Fibroblast of skin of left quadriceps (primary cell): ENCODE data around the gene OR13A1.
"Not testable (repeated sequence)": the region's sequence is repeated elsewhere in the genome, so short reads cannot be mapped to it uniquely, and the experiment has no call there.

ENCODE experiments used
- DNase-seq, 2 experiments: peaks; one replicate each; pipeline ENCODE4 v3.0.0-alpha.2; 2013; ENCODE audit warnings: low read depth in 2 of 2

Gene OR13A1

GRCh38 chr10:45315508-45315907 is at the start of gene OR13A1:
Gene OR13A1 (minus strand): TSS chr10:45315608. CDS start chr10:45304422, 11,186 bp downstream.
- no peak for DNase-seq

GRCh38 chr10:45361983-45362799 is 46.8 kb upstream of the OR13A1 start:
- DNase-seq = not testable (repeated sequence)

GRCh38 chr10:45358961-45359360 is 43.6 kb upstream of the OR13A1 start:
- DNase-seq = not testable (repeated sequence)

- DNase-seq = no peak
Observed at GRCh38 chr10:45355494-45355893, 40.1 kb upstream of the OR13A1 start.

- DNase-seq = no peak
Observed at GRCh38 chr10:45354261-45354660, 38.9 kb upstream of the OR13A1 start.

- no peak for DNase-seq
Observed at GRCh38 chr10:45353186-45353585, 37.8 kb upstream of the OR13A1 start.

GRCh38 chr10:45348196-45348765 is 32.9 kb upstream of the OR13A1 start:
- DNase-seq = not testable (repeated sequence)

DNA sequence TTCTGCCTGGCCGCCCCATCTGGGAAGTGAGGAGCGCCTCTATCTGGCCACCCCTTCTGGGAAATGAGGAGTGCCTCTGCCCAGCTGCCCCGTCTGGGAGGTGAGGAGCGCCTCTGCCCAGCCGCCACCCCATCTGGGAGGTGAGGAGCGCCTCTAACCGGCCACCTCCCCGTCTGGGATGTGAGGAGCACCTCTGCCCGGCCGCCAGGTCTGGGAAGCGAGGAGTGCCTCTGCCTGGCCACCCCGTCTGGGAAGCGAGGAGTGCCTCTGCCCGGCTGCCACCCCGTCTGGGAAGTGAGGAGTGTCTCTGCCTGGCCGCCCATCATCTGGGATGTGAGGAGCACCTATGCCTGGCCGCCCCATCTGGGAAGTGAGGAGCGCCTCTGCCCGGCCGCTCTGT is 32.1 kb upstream of the OR13A1 start:
- DNase-seq = not testable (repeated sequence)

GRCh38 chr10:45346652-45347335 is 31.4 kb upstream of the OR13A1 start:
- not testable (repeated sequence) for DNase-seq

DNA sequence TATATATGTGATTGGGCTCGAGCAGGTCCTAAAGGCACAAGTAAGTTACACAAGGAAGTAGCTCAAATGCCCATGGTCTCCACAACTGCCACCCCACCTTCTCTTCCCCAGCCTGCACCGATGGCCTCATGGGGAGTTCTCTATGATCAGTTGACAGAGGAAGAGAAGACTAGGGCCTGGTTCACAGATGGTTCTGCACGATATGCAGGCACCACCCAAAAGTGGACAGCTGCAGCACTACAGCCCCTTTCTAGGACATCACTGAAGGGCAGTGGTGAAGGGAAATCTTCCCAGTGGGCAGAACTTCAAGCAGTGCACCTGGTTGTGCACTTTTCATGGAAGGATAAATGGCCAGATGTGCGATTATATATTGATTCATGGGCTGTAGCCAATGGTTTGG is 25.0 kb upstream of the OR13A1 start:
- DNase-seq = not testable (repeated sequence)

DNA sequence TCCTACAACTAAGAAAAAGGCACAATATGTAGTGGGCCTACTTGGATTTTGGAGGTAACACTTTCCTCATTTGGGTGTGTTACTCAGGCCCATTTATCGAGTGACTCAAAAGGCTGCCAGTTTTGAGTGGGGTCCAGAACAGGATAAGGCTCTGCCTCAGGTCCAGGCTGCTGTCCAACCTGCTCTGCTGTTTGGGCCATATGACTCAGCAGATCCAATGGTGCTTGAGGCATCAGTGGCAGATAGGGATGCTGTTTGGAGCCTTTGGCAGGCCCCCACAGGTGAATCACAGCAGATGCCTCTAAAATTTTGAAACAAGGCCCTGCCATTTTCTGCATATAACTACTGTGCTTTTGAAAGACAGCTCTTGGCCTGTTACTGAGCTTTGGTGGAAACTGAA is 24.5 kb upstream of the OR13A1 start:
- DNase-seq = no peak

GRCh38 chr10:45331824-45332223 is 16.4 kb upstream of the OR13A1 start:
- DNase-seq = not testable (repeated sequence)

GRCh38 chr10:45326864-45327263 is 11.5 kb upstream of the OR13A1 start:
- DNase-seq = not testable (repeated sequence)

GRCh38 chr10:45325116-45325515 is 9.7 kb upstream of the OR13A1 start:
- no peak for DNase-seq

DNA sequence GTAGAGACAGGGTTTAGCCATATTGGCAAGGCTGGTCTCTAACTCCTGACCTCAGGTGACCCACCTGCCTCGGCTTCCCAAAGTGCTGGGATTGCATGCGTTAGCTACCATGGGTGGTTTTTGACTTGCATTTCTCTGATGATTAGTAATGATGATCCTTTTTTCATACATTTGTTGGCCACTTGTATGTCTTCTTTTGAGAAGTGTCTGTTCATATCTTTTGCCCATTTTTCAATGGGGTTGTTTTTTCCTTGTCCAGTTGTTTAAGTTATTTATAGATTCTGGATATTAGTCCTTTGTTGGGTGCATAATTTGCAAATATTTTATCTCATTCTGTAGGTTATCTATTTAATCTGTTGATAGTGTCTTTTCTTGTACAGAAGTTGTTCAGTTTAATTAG is 4.3 kb upstream of the OR13A1 start:
- DNase-seq = no peak

- DNase-seq = no peak
Observed at GRCh38 chr10:45313264-45313873, 2.0 kb downstream of the OR13A1 start.

- DNase-seq = no peak
Observed at GRCh38 chr10:45308707-45309106, 6.7 kb downstream of the OR13A1 start.

DNA sequence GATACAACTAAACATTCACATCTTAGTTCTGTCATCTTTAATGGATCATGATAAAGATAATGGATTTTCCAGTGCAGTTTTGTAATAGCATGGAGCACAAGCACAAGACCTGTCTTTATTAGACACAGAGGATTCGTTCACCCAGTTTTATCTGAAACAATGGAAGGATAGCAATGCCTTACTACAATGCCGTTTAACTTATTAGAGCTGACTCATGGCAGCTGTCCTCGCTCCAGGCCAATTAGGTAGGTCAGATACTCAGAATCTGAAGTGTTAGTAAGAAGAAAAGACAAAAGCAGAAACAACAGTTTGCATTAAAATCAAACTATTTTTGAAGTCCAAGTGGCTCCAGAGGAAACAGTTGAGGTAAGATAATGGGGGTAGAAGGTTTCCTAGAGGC is 12.8 kb downstream of the OR13A1 start:
- DNase-seq = no peak

- DNase-seq = not testable (repeated sequence)
Observed at GRCh38 chr10:45298341-45298955, 17.0 kb downstream of the OR13A1 start.

DNA sequence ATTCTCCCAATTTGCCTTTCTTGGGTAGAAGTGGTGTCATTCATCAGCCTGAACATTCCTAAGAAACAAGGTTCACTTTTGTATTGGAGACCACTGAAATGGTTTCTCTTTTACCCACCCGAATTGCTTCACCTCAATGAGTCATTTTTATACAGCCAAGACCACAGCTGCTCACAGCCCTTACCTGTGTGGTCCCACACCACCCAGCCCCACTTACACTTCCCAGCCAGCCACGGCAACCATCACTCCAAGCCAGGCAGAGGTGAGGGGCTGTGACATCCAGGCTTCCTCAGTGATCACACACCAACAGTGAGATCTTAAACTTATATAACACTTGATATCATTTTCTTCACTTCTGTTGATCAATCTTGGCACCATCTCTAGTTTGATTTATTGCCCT is 20.7 kb downstream of the OR13A1 start:
- DNase-seq = no peak

DNA sequence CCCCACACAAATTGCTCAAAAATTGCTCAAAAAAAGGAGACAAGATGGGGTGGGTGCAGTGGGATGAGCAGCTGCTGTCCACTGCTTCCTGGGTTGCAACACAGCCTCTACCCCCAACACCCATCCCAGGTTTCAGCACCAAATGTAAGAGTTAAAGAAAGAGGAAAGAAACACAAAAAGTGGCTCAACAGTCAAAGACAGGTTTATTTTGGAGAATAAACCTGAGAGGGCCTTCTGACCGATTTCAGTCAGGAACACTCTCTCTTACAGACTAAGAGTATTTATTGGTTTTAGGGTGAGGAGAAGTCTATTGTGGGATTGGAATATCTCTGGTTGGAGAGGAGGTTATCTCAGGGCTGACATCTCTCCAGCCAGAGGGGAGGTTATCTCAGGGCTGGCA is 28.4 kb downstream of the OR13A1 start:
- no peak for DNase-seq

- DNase-seq = no peak
Observed at GRCh38 chr10:45282061-45282460, 33.3 kb downstream of the OR13A1 start.
